MM.1S (cell line): ENCODE measurements around the gene SEC11C.

Experiments
- EZH2 ChIP-seq: fragments of 300-600 bp; sonication (generic); optimal IDR thresholded peaks from 2 replicates; pipeline ENCODE3; 2017; ENCODE audit warnings: low read depth, mild to moderate bottlenecking, antibody characterized with exemption, low read length, mixed read lengths
- TF ChIP-seq, protein P1 (sequence below): fragments of 300-600 bp; sonication (generic); IDR thresholded peaks from 2 replicates; pipeline ENCODE4 v1.5.1; 2016; ENCODE audit warnings: antibody characterized with exemption, low read length, mixed read lengths

DNA sequence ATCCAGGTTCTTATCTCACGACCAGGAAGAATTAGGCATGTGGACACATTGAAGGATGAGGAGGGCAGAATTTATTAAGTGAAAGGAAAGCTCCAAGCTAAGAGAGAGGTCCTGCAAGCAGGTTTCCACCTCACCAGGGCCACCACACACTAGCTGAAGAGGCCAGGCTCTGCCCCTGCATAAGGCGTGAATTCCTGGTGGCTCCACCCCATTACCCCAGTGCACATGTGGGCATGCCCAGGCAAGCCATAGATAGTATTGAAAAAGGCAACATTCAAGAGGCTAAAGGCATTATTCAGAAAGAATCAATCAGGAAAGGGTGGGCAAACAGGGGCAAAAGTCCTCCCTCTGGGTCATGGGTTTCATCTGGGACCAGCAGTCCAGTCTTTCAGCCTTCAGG is 49.3 kb downstream of the SEC11C start:
- TF ChIP-seq EZH2: no peak
- TF ChIP-seq, protein P1, sequence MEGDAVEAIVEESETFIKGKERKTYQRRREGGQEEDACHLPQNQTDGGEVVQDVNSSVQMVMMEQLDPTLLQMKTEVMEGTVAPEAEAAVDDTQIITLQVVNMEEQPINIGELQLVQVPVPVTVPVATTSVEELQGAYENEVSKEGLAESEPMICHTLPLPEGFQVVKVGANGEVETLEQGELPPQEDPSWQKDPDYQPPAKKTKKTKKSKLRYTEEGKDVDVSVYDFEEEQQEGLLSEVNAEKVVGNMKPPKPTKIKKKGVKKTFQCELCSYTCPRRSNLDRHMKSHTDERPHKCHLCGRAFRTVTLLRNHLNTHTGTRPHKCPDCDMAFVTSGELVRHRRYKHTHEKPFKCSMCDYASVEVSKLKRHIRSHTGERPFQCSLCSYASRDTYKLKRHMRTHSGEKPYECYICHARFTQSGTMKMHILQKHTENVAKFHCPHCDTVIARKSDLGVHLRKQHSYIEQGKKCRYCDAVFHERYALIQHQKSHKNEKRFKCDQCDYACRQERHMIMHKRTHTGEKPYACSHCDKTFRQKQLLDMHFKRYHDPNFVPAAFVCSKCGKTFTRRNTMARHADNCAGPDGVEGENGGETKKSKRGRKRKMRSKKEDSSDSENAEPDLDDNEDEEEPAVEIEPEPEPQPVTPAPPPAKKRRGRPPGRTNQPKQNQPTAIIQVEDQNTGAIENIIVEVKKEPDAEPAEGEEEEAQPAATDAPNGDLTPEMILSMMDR: no peak
